Measurements from ENCODE around the gene ATAD3A. TPM values are rescaled to one million over a fixed set of nuclear protein-coding genes. Genes with fewer than 3 reads are reported as not detected.
"Not testable (repeated sequence)": the region's sequence is repeated elsewhere in the genome, so short reads cannot be mapped to it uniquely, and the experiment has no call there.

ATAD3A gene
- total and polyA plus RNA-seq, 12 donors = 7.8 to 46.3 (median 28.7) TPM

GRCh38 chr1:1479547-1480487 lies 32.1 kb upstream of the ATAD3A start:
- H3K9me3 ChIP-seq (replicated peaks in 1 of 3) = no peaks in the 10 kb centered on the region
- peaks cover 0 to 48% of the 10 kb centered on the region in 2 donors for H3K36me3 ChIP-seq (replicated peaks in 1 of 2)
- H3K27me3 ChIP-seq = no peaks in the 10 kb centered on the region
- TF ChIP-seq POLR2A (IDR thresholded peaks at IDR 0.05) (no peak), CTCF (IDR thresholded peaks at IDR 0.05) (no peak)
- DNase-seq = no peak
- no peak overlapping the region for H3K27ac ChIP-seq
- no peaks in the 10 kb centered on the region for H3K4me1 ChIP-seq (replicated peaks in 1 of 2)
- H3K4me3 ChIP-seq = no peak overlapping the region
- intact Hi-C loops (cut with DNase I) = no loop called here
- WGBS, 4 donors = 90 to 93% (median 91%) methylated on average over 28 to 42 of the region's 42 CpGs

GRCh38 chr1:1480488-1480867 lies 31.5 kb upstream of the ATAD3A start:
- H3K9me3 ChIP-seq (replicated peaks in 1 of 3); DNase-seq; H3K27ac ChIP-seq; H3K4me1 ChIP-seq (replicated peaks in 1 of 2); H3K27me3 ChIP-seq; intact Hi-C loops (cut with DNase I); H3K4me3 ChIP-seq: not testable (repeated sequence)
- whole genome bisulfite sequencing, 4 donors = 94 to 100% (median 95%) methylated on average over 7 to 16 of the region's 16 CpGs
- peaks cover 0 to 48% of the 10 kb centered on the region in 2 donors for H3K36me3 ChIP-seq (replicated peaks in 1 of 2)

- H3K27me3 ChIP-seq; H3K27ac ChIP-seq; H3K9me3 ChIP-seq (replicated peaks in 1 of 3); H3K4me3 ChIP-seq; DNase-seq; intact Hi-C loops (cut with DNase I); H3K4me1 ChIP-seq (replicated peaks in 1 of 2): not testable (repeated sequence)
- peaks cover 0 to 56% of the 10 kb centered on the region in 2 donors for H3K36me3 ChIP-seq (replicated peaks in 1 of 2)
- 95 to 98% (median 96%) methylated on average over 19 to 29 of the region's 30 CpGs; no CpG with 5 or more reads in 1 of the 4 donors for WGBS, 4 donors
Observed at GRCh38 chr1:1481811-1482210, 30.2 kb upstream of the ATAD3A start.

- no peak overlapping the region for H3K4me3 ChIP-seq
- TF ChIP-seq CTCF (IDR thresholded peaks at IDR 0.05) (no peak), POLR2A (IDR thresholded peaks at IDR 0.05) (no peak)
- peaks cover 0 to 56% of the 10 kb centered on the region in 2 donors for H3K36me3 ChIP-seq (replicated peaks in 1 of 2)
- H3K27me3 ChIP-seq = no peaks in the 10 kb centered on the region
- intact Hi-C loops (cut with DNase I) = no loop called here
- WGBS, 4 donors = 95 to 97% (median 96%) methylated on average over 14 of the region's 14 CpGs
- no peaks in the 10 kb centered on the region for H3K9me3 ChIP-seq (replicated peaks in 1 of 3)
- no peaks in the 10 kb centered on the region for H3K4me1 ChIP-seq (replicated peaks in 1 of 2)
- H3K27ac ChIP-seq = no peak overlapping the region
- no peak for DNase-seq
Observed at GRCh38 chr1:1482856-1483255, 29.1 kb upstream of the ATAD3A start.

GRCh38 chr1:1483714-1484113 lies 28.2 kb upstream of the ATAD3A start:
- Histone ChIP-seq H3K36me3 (replicated peaks in 1 of 2) (peaks cover 0 to 60% of the 10 kb centered on the region in 2 donors), H3K4me1 (replicated peaks in 1 of 2) (no peaks in the 10 kb centered on the region), H3K27ac (no peak overlapping the region), H3K4me3 (no peak overlapping the region), H3K27me3 (no peaks in the 10 kb centered on the region), H3K9me3 (replicated peaks in 1 of 3) (no peaks in the 10 kb centered on the region)
- intact Hi-C loops (cut with DNase I) = no loop called here
- WGBS, 4 donors = 92 to 96% (median 95%) methylated on average over 10 to 16 of the region's 16 CpGs
- no peak for DNase-seq
- no peak for TF ChIP-seq POLR2A (IDR thresholded peaks at IDR 0.05)
- TF ChIP-seq CTCF (IDR thresholded peaks at IDR 0.05) = no peak

- intact Hi-C loops (cut with DNase I); H3K4me1 ChIP-seq (replicated peaks in 1 of 2); H3K27ac ChIP-seq; H3K27me3 ChIP-seq; DNase-seq; H3K4me3 ChIP-seq; H3K9me3 ChIP-seq (replicated peaks in 1 of 3): not testable (repeated sequence)
- peaks cover 0 to 60% of the 10 kb centered on the region in 2 donors for H3K36me3 ChIP-seq (replicated peaks in 1 of 2)
- whole genome bisulfite sequencing, 4 donors = 95 to 97% (median 96%) methylated on average over 12 to 38 of the region's 46 CpGs
Observed at GRCh38 chr1:1484976-1485750, 26.8 kb upstream of the ATAD3A start.

- H3K36me3 ChIP-seq (replicated peaks in 1 of 2) = peaks cover 0 to 62% of the 10 kb centered on the region in 2 donors
- 94 to 95% (median 94%) methylated on average over 23 to 28 of the region's 31 CpGs; no CpG with 5 or more reads in 1 of the 4 donors for WGBS, 4 donors
- DNase-seq; H3K27ac ChIP-seq; H3K4me1 ChIP-seq (replicated peaks in 1 of 2); intact Hi-C loops (cut with DNase I); H3K9me3 ChIP-seq (replicated peaks in 1 of 3); H3K27me3 ChIP-seq; H3K4me3 ChIP-seq: not testable (repeated sequence)
Observed at GRCh38 chr1:1485755-1486317, 26.1 kb upstream of the ATAD3A start.
